Vagina (tissue), 2 donors: ENCODE results near the gene TOR4A. TPM values are rescaled to one million over a fixed set of nuclear protein-coding genes. Genes with fewer than 3 reads are reported as not detected.
"Not testable (repeated sequence)": the region's sequence is repeated elsewhere in the genome, so short reads cannot be mapped to it uniquely, and the experiment has no call there.

Experiments used
- DNase-seq, 2 donors: peaks; one replicate each; pipeline ENCODE4 v3.0.0-alpha.2; 2017; ENCODE audit errors: extremely low spot score in 2 of 2
- H3K27ac ChIP-seq: fragments of 200-600 bp; sonication (generic); one replicate; pipeline ENCODE4 v1.5.1; 2019
- H3K27me3 ChIP-seq: fragments of 200-600 bp; sonication (generic); one replicate; pipeline ENCODE4 v1.5.1; 2019
- H3K36me3 ChIP-seq, 2 donors: fragments of 200-600 bp; sonication (generic); one replicate each; pipeline ENCODE4 v1.5.1; 2017 to 2019
- H3K4me1 ChIP-seq: fragments of 200-600 bp; sonication (generic); one replicate; pipeline ENCODE4 v1.5.1; 2019
- H3K4me3 ChIP-seq, 2 donors: fragments of 200-600 bp; sonication (generic); 1 replicate in 1 of 2; 2 replicates in 1 of 2; pipeline ENCODE4 v1.5.1; 2016 to 2019
- H3K9me3 ChIP-seq: fragments of 200-600 bp; sonication (generic); one replicate; pipeline ENCODE4 v1.5.1; 2019
- POLR2A ChIP-seq, 2 donors: fragments of 450-650 bp; IDR thresholded peaks; one replicate each; pipeline ENCODE4 v1.6.1; 2017; ENCODE audit warnings: antibody characterized with exemption in 2 of 2, mild to moderate bottlenecking in 2 of 2, moderate library complexity in 2 of 2
- POLR2AphosphoS5 ChIP-seq, 2 donors: sonication (generic); formaldehyde crosslinking; IDR thresholded peaks; one replicate each; pipeline ENCODE4 v1.9.0; 2017; ENCODE audit warnings: antibody characterized with exemption in 2 of 2, mild to moderate bottlenecking in 2 of 2, low read depth in 1 of 2; ENCODE audit not compliant: insufficient read depth in 1 of 2
- intact Hi-C: fragments of 100-400 bp; cut with DNase I; formaldehyde crosslinking; loops from one replicate; pipeline ENCODE4 v1.15.1; 2023
- total RNA-seq: library from RNA; depleted of rRNA; stranded (reverse); fragments of >200 nt; gene quantifications from one replicate; pipeline ENCODE4 v1.2.3, GENCODE V29; 2016
- TF ChIP-seq, protein P1 (sequence below), 3 experiments: fragments of 450-650 bp in 2 of 3; fragments of 200-600 bp in 1 of 3; sonication (generic) in 1 of 3; IDR thresholded peaks; one replicate each; pipeline ENCODE4 v1.5.1; 2017 to 2019; ENCODE audit warnings: antibody characterized with exemption in 3 of 3, mild to moderate bottlenecking in 2 of 3, moderate library complexity in 2 of 3

Gene TOR4A
- total RNA-seq, 1 donor from 2014 or later, result 13.0 TPM

DNA sequence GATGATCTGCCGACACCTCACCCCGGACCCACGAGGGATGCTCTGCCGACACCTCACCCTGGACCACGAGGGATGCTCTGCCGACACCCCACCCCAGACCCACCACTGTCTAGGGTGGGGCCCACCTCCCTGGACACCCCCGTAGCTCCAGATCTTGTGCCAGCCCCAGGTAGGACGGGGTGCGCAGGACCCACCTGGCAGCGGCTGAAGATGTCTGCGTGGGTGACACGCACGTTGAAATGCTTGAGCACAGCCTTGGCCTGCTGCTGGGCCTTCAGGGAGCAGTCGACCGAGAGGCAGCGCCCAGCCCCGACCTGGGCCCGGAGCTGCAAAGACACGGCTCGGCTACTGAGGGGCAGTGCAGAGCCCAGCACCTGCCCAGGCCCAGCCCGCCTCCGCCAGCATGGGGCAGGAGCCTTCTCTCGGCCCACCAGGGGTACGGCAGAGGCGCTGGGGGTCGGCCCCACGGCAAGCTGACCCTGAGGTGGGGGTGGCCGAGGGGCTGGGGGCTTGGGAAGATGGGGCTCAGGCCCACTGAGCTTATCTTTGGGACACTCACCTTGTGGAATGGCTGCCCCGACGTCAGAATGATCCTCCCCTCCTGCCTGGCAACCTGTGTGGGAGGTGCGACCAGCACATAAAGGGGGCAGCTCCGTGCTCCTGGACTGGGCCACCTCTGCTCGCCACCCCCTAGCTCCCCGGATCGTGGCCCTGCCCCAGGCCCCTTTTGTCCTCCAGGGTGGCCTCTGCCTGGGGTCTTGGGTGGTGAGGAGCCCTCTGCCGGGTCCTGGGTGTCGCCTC, 46.2 kb downstream of the TOR4A start:
- no peak overlapping the region for H3K27ac ChIP-seq
- intact Hi-C loops, result no loop called here

DNA sequence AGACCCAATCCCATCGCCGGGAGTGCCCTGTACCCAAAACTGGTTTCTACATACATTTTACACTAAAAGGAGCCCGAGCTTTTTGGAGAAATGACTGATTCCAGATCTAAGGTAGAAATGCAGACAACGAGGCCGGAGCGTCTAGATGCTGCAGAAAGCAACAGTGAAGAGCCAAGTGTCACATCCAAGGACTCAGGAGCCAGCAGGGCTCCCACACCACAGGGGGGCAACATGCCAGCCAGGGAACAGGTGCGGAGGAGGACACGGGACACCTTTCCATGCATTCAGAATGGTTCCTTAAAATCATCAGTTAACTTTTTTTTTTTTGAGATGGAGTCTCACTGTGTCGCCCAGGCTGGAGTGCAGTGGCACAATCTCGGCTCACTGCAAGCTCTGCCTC, 47.6 kb downstream of the TOR4A start:
- intact Hi-C loops, result no loop called here

More for the DNA sequence above, 46.2 kb downstream of the TOR4A start:
- H3K27me3 ChIP-seq, result no peaks in the 10 kb centered on the region
- H3K36me3 ChIP-seq, result no peaks in the 10 kb centered on the region
- TF ChIP-seq, protein P1, sequence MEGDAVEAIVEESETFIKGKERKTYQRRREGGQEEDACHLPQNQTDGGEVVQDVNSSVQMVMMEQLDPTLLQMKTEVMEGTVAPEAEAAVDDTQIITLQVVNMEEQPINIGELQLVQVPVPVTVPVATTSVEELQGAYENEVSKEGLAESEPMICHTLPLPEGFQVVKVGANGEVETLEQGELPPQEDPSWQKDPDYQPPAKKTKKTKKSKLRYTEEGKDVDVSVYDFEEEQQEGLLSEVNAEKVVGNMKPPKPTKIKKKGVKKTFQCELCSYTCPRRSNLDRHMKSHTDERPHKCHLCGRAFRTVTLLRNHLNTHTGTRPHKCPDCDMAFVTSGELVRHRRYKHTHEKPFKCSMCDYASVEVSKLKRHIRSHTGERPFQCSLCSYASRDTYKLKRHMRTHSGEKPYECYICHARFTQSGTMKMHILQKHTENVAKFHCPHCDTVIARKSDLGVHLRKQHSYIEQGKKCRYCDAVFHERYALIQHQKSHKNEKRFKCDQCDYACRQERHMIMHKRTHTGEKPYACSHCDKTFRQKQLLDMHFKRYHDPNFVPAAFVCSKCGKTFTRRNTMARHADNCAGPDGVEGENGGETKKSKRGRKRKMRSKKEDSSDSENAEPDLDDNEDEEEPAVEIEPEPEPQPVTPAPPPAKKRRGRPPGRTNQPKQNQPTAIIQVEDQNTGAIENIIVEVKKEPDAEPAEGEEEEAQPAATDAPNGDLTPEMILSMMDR (IDR thresholded peaks at IDR 0.05), result no peak
- TF ChIP-seq POLR2AphosphoS5 (IDR thresholded peaks at IDR 0.05; ENCODE audit: insufficient read depth in 1 of 2, low read depth in 1 of 2) (no peak), POLR2A (IDR thresholded peaks at IDR 0.05) (no peak)
- no peaks in the 10 kb centered on the region for H3K4me1 ChIP-seq
- H3K9me3 ChIP-seq, result no peaks in the 10 kb centered on the region
- H3K4me3 ChIP-seq, result no peak overlapping the region
- DNase-seq, result no peak

DNA sequence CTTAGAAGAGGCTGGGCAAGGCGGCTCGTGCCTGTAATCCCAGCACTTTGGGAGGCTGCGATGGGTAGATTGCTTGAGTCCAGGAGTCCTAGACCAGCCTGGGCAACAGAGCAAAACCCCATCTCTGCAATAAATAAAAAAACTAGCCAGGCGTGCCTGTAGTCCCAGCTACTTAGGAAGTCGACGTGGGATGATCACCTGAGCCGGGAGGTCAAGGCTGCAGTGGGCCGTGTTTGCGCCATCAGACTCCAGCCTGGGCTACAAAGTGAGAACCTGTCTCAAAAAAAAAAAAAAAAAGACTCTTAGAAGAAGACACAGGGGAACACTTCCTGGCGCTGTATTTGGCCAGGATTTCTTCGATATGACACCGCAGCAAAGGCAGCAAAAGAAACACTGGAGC, 48.3 kb downstream of the TOR4A start:
- H3K36me3 ChIP-seq, result no peaks in the 10 kb centered on the region
- H3K4me3 ChIP-seq, result no peak overlapping the region
- H3K9me3 ChIP-seq, result no peaks in the 10 kb centered on the region
- no peak overlapping the region for H3K27ac ChIP-seq
- H3K4me1 ChIP-seq, result no peaks in the 10 kb centered on the region
- TF ChIP-seq, protein P1 (IDR thresholded peaks at IDR 0.05), result no peak
- TF ChIP-seq POLR2AphosphoS5 (IDR thresholded peaks at IDR 0.05; ENCODE audit: insufficient read depth in 1 of 2, low read depth in 1 of 2) (no peak), POLR2A (IDR thresholded peaks at IDR 0.05) (no peak)
- no peaks in the 10 kb centered on the region for H3K27me3 ChIP-seq
- intact Hi-C loops, result no loop called here
- DNase-seq, result no peak

More for the DNA sequence above, 47.6 kb downstream of the TOR4A start:
- H3K9me3 ChIP-seq, result no peaks in the 10 kb centered on the region
- H3K27me3 ChIP-seq, result no peaks in the 10 kb centered on the region
- no peaks in the 10 kb centered on the region for H3K4me1 ChIP-seq
- no peak overlapping the region for H3K4me3 ChIP-seq
- DNase-seq, result no peak
- H3K27ac ChIP-seq, result no peak overlapping the region
- TF ChIP-seq POLR2AphosphoS5 (IDR thresholded peaks at IDR 0.05; ENCODE audit: insufficient read depth in 1 of 2, low read depth in 1 of 2) (no peak), POLR2A (IDR thresholded peaks at IDR 0.05) (no peak)
- TF ChIP-seq, protein P1 (IDR thresholded peaks at IDR 0.05), result no peak
- no peaks in the 10 kb centered on the region for H3K36me3 ChIP-seq

DNA sequence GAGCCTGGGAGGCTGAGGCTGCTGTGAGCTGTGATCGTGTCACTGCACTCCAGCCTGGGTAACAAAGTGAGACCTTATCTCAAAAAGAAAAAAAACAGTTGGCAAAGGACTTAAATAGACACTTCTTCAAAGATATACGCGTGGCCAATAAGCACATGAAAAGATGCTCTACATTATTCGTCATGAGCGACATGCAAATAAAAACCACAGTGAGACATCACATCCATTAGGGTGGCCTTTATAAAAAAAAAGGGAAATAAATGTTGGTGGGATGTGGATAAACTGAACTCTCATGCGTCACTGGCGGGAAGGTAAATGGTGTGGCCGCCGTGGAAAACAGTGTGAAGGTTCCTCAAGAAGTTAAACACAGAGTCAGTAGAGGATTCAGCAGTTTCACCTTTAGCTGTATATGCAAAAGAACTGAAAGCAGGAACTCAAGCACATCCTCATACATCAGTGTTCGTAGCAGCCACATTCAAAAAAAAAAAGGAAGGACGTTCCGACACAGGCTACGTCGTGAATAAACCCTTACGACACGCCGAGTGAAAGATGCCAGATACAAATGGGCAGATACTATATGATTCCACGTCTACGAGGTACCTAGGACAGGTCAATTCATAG, 49.0 kb downstream of the TOR4A start:
- TF ChIP-seq POLR2AphosphoS5 (IDR thresholded peaks at IDR 0.05; ENCODE audit: insufficient read depth in 1 of 2, low read depth in 1 of 2) (no peak), POLR2A (IDR thresholded peaks at IDR 0.05) (no peak)
- TF ChIP-seq, protein P1 (IDR thresholded peaks at IDR 0.05), result no peak
- H3K36me3 ChIP-seq, result no peaks in the 10 kb centered on the region

DNA sequence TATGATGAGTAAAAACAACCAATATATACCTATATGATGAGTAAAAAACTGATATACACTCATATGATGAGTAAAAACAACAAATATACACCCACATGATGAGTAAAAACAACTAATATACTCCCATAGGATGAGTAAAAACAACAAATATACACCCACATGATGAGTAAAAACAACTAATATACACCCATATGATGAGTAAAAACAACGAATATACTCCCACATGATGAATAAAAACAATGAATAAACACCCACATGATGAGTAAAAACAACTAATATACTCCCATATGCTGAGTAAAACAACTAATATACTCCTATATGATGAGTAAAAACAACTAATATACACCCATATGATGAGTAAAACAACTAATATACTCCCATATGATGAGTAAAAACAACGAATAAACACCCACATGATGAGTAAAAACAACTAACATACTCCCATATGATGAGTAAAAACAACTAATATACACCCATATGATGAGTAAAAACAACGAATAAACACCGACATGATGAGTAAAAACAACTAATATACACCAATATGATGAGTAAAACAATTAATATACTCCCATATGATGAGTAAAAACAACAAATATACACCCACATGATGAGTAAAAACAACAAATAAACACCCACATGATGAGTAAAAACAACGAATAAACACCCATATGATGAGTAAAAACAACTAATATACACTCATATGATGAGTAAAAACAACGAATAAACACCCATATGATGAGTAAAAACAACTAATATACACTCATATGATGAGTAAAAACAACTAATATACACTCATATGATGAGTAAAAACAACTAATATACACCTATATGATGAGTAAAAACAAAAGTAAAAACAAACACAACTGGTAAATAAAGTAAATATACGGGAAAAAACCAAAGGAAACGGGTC, 50.4 kb downstream of the TOR4A start:
- H3K36me3 ChIP-seq, H3K27me3 ChIP-seq, H3K27ac ChIP-seq, H3K4me3 ChIP-seq, intact Hi-C loops, DNase-seq, H3K9me3 ChIP-seq, H3K4me1 ChIP-seq: not testable (repeated sequence)

More for the DNA sequence above, 49.0 kb downstream of the TOR4A start:
- H3K4me3 ChIP-seq, result no peak overlapping the region
- no peaks in the 10 kb centered on the region for H3K27me3 ChIP-seq
- H3K9me3 ChIP-seq, result no peaks in the 10 kb centered on the region
- no peak overlapping the region for H3K27ac ChIP-seq
- no peak for DNase-seq
- intact Hi-C loops, result no loop called here
- no peaks in the 10 kb centered on the region for H3K4me1 ChIP-seq

DNA sequence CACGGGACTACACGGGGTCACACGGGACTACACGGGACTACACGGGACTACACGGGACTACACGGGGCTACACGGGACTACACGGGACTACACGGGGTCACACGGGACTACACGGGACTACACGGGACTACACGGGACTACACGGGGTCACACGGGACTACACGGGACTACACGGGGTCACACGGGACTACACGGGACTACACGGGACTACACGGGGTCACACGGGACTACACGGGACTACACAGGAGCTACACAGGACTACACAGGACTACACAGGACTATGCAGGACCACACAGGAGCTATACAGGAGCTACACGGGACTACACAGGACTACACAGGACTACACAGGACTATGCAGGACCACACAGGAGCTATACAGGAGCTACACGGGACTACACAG, 52.1 kb downstream of the TOR4A start:
- H3K9me3 ChIP-seq, DNase-seq, H3K4me1 ChIP-seq, H3K27me3 ChIP-seq, H3K36me3 ChIP-seq, H3K4me3 ChIP-seq, H3K27ac ChIP-seq, intact Hi-C loops: not testable (repeated sequence)
